GM12891 (cell line): Measurements from ENCODE around the gene RGS7.

Source experiments
- POLR2A ChIP-seq: IDR thresholded peaks from 2 replicates; pipeline ENCODE4 v1.6.1; 2011; ENCODE audit warnings: low read depth, low read length, control low read depth
- POLR2AphosphoS5 ChIP-seq: IDR thresholded peaks from 2 replicates; pipeline ENCODE4 v1.6.1; 2011; ENCODE audit warnings: low read depth, low read length, control low read depth
- POU2F2 ChIP-seq: IDR thresholded peaks from 2 replicates; pipeline ENCODE4 v1.6.1; 2011; ENCODE audit warnings: low read depth, mild to moderate bottlenecking, control low read depth, low read length, moderate library complexity

DNA sequence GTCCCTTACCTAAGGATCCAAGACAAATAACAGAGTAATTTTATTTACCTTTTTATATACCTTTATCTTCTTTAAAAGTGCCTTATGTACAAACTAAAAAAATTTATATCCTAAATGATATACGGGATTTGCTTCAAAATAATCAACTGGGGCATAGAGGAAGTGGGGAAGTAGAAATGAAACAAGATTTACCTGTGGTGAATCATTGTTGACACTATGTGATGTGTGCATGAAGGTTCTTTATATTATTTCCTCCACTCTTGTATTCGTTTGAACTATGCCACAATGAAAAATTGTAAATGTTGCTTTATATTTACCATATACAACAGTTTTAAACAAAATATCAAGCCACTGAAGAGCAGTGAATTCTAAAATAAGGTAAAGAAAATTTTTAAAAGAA, 13.0 kb downstream of the RGS7 start:
- no peak for TF ChIP-seq POU2F2
- TF ChIP-seq POLR2AphosphoS5: no peak
- TF ChIP-seq POLR2A: no peak
